ENCODE measurements around the gene PPARG.

DNA sequence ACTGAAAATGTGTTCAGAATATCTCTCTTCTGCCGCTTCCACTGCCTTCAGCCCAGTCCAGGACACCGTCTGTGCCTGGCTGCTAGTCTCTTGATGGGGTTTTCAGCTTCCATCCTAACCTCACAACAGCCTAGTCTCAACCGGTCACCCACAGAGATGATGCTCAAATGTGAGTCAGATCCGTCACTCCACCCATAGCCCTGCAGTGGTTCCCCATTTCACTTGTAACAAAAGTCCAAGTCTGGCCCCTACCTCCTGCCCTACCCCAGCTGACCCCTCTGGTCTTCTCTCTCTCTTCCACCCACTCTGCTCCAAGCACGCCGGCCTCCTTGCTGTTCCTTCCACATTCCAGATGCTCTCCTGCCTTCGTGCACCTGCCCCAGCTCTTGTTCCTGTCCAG, 68.1 kb downstream of the PPARG start:
- TF ChIP-seq EZH2 (IDR thresholded peaks at IDR 0.05; ENCODE audit: borderline replicate concordance, low read depth, low read length, severe bottlenecking) (no peak), CTCF (IDR thresholded peaks at IDR 0.05; ENCODE audit: borderline replicate concordance, extremely low read depth, low read length, poor library complexity, severe bottlenecking) (no peak)
